Activated naive CD4-positive, alpha-beta T cell treated with anti-CD3 and anti-CD28 coated beads, Interleukin-2, amount 10 ng/mL, durations not matched to agents 7 days and 5 days (primary cell): ENCODE measurements around the gene ACVR1.

Experiments used
- CTCF ChIA-PET: fragments of 350-600 bp; sonication (Branson Sonifier 250); formaldehyde crosslinking; loops from one replicate; lab custom pipeline; 2021; ENCODE audit warnings: antibody characterized with exemption; lab: Charles Lee
- DNase-seq: peaks from one replicate; pipeline ENCODE4 v3.0.0-alpha.2; 2020
- H3K27ac Mint-ChIP-seq: one replicate; pipeline ENCODE4 v1.8.0; 2021; ENCODE audit warnings: mild to moderate bottlenecking, moderate library complexity, mixed read lengths
- H3K27me3 Mint-ChIP-seq: one replicate; pipeline ENCODE4 v1.8.0; 2021; ENCODE audit warnings: mild to moderate bottlenecking, mixed read lengths
- H3K36me3 Mint-ChIP-seq: one replicate; pipeline ENCODE4 v1.8.0; 2021; ENCODE audit warnings: mixed read lengths
- H3K4me1 Mint-ChIP-seq: one replicate; pipeline ENCODE4 v1.8.0; 2021; ENCODE audit warnings: mixed read lengths
- H3K4me3 Mint-ChIP-seq: one replicate; pipeline ENCODE4 v1.8.0; 2021; ENCODE audit warnings: mild to moderate bottlenecking, moderate library complexity, mixed read lengths
- H3K9me3 Mint-ChIP-seq: one replicate; pipeline ENCODE4 v1.8.0; 2021; ENCODE audit warnings: mixed read lengths

The ACVR1 gene

DNA sequence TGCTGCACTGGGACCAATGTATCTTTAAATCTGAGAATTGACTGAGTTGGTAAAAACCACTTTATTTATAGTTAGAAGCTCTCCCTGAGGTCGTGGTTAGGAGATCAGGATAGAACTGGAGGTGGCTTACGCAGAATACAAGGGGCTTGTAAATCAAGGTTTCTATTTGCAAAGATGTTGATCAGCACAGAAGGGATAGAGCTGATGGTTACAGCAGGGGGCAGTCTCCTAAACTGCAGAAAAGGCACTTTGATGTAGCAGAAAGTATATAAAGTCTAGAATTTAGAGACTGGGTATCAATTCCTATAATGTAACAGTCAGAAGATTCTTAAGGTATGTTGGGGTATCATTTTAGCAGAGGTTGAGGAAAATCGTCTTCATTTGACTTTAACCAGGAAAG lies 25.2 kb upstream of the ACVR1 start:
- Mint-ChIP-seq H3K9me3 (no peaks in the 10 kb centered on the region), H3K27ac (peak overlapping the region; percentile 100), H3K4me3 (no peak overlapping the region), H3K36me3 (peaks cover 10% of the 10 kb centered on the region), H3K27me3 (no peaks in the 10 kb centered on the region), H3K4me1 (peaks cover 68% of the 10 kb centered on the region)
- DNase-seq = peak; percentile 38
- CTCF ChIA-PET = interaction anchor here (0.6 to 2.9 kb wide), 15 partner anchors 9 to 1249 kb away, joined by 3 to 24 read pairs (median 3); partner anchors contain the start of gene ACVR1

DNA sequence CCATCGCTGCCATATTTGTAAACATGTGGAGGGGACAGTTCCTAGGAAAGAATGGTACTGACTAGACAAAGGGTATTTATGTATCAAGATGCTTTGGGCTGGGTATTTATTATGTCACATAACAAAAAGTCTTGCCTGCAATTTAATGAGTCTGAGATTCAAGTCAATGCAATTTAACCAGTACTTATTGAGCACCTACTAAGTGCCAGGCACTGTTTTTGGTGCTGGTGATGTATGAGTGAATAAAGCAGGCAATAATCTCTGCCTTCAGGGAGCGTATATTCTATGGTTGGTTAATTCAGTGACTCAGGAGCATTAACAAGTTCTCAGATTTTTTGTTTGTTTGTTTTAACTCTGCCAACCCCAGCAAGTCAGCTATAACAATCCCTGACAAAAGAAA lies 24.6 kb upstream of the ACVR1 start:
- Mint-ChIP-seq H3K4me1 (peaks cover 73% of the 10 kb centered on the region), H3K27ac (peak overlapping the region; percentile 100), H3K9me3 (no peaks in the 10 kb centered on the region)

DNA sequence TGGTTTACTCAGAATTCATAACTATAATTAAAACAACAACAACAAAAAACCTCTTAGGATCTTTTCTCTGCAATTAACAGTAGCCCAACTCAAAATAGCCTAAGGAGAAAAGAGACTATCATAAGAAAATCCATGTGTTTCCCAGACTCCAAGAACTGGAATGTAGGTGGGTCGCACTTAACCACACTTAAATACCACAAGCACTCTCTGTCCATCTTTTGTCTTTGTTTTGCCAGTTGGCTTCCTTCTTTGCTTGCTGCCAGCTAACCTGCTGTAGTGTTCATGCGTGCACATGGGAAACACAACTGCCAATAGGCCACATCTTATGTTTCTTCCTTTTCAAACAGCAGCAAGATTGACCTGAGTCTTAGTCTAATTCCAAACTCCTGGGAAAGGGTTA lies 24.1 kb upstream of the ACVR1 start:
- Mint-ChIP-seq H3K27ac (peak overlapping the region; percentile 100), H3K4me1 (peaks cover 78% of the 10 kb centered on the region), H3K4me3 (peak overlapping the region; percentile 78), H3K36me3 (peaks cover 10% of the 10 kb centered on the region), H3K27me3 (no peaks in the 10 kb centered on the region), H3K9me3 (no peaks in the 10 kb centered on the region)
- DNase-seq = peak; percentile 32
- CTCF ChIA-PET = interaction anchor here (0.6 to 2.9 kb wide), 6 partner anchors 24 to 125 kb away, joined by 3 to 24 read pairs (median 6); partner anchors contain the start of gene ACVR1

More for the DNA sequence above, 24.6 kb upstream of the ACVR1 start:
- peaks cover 10% of the 10 kb centered on the region for H3K36me3 Mint-ChIP-seq
- no peaks in the 10 kb centered on the region for H3K27me3 Mint-ChIP-seq
- CTCF ChIA-PET = interaction anchor here (0.6 to 2.9 kb wide), 11 partner anchors 24 to 1250 kb away, joined by 3 to 24 read pairs (median 3); partner anchors contain the start of gene ACVR1
- peak overlapping the region; percentile 78 for H3K4me3 Mint-ChIP-seq
- no peak for DNase-seq

DNA sequence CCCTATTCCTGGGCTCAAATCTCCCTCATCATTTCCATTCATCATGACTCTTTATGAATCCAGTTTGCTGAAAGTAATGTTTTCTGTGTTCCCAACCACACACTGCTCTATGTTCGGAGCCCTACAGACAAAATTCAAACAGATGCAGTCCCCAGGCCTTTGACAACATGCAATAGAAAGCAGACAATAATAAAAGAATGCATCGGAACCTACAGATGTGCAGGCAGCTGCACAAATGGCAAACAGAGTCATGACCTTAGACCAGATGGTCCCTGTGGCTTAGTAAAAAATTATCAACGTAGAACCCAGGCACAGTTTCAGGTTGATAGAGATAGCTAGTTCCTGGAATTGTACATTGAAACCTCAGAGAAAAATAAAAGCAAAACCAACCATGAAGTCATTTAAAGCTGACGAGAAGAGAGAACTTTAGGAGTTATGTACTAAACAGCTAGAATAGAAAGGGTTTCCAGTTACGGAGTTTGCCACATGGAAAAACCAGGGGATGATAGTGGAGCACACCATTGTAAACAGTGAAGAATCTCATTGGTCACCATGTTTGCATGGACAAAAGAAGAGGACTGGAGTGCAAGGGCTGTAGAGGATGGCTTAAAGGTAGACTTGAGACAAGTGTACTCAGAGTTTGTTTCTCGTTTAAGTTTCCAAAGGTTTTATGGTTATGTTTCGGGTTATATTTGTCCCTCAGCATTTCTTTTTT lies 23.2 kb upstream of the ACVR1 start:
- peak overlapping the region; percentile 78 for H3K4me3 Mint-ChIP-seq
- no peaks in the 10 kb centered on the region for H3K9me3 Mint-ChIP-seq

DNA sequence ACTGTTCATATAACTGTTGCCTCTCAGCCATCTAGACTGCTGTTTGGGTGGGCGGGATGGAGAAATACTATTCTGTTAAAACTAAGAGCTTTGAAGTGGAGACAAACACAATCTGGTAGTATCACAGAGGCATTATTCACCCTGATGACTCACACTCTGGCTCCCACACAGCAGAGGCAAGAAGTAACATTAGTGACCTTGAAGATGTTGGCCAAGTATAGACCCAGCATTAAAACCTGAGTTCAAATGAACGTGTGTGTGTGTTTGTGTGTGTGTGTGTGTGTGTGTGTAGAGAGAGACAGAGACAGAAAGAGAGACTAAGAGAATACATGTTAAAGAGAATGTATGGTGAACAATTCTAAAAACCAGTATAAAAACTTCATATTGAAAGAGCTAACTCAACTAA lies 22.5 kb upstream of the ACVR1 start:
- Mint-ChIP-seq H3K27ac (peak overlapping the region; percentile 100), H3K4me1 (peaks cover 86% of the 10 kb centered on the region), H3K4me3 (peak overlapping the region; percentile 78), H3K36me3 (peaks cover 11% of the 10 kb centered on the region), H3K9me3 (no peaks in the 10 kb centered on the region), H3K27me3 (no peaks in the 10 kb centered on the region)
- DNase-seq = peak; percentile 65
- CTCF ChIA-PET = interaction anchor here (1.1 to 3.7 kb wide), 4 partner anchors 22 to 596 kb away, joined by 4 to 22 read pairs (median 4); partner anchors contain the start of gene ACVR1

More for the DNA sequence above, 23.2 kb upstream of the ACVR1 start:
- Mint-ChIP-seq H3K4me1 (peaks cover 82% of the 10 kb centered on the region), H3K36me3 (peaks cover 10% of the 10 kb centered on the region), H3K27me3 (no peaks in the 10 kb centered on the region), H3K27ac (peak overlapping the region; percentile 100)
- DNase-seq = peak; percentile 44
- CTCF ChIA-PET = interaction anchor here (0.6 to 3.7 kb wide), 6 partner anchors 22 to 597 kb away, joined by 3 to 22 read pairs (median 4); partner anchors contain the start of gene ACVR1

DNA sequence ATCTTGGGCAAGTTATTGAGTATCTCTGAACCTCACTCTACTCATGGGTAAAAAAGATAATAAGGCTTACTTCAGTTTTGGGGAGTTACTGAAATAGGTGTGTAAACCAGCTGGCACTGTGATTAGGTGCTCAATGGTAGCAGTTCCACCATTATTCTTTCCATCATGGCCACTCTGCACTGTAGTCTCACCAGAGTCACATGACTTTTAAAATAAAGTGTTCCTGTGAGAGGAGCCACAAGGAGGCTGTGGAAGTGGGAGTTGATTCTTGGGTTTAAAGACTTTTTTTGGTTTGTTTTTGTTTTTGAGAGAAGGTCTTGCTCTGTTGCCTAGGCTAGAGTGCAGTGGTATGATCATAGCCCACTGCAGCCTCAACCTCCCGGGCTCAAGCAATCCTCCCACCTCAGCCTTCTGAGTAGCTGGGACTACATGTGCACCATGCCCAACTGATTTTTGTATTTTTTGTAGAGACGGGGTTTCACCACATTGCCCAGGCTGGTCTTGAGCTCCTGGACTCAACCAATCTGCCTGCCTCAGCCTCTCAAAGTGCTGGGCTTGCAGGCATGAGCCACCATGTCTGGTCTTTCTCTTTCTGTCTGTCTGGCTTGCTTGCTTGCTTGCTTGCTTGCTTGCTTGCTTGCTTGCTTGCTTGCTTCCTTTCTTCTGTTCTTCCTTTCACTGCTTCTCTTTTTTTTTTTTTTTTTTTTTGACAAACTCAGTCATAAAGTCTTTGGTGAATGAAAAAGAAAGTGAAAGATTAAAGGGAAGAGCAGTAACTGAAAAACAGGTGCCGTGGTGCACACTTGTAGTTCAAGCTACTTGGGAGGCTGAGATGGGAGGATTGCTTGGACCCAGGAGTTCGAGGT lies 21.2 kb upstream of the ACVR1 start:
- DNase-seq = peak; percentile 68

DNA sequence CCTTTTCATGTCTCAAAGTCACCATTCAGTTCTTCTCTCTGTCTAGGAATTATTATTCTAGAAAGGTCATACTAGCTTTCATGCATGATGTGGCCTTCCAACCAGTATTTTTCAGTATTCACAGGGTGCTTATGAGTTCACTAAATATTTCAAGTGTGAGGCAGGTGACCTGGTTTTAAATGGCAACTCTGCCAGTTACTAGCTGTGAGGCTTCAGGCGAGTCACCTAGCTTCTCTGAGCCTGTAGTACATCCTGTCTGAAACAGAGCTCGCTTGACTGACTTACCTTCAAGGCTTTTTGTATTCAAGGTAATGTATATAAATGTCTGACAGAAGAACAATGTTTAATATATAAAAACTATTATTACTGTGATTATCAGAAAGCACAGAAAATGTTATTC lies 19.4 kb upstream of the ACVR1 start:
- peak; percentile 52 for DNase-seq
- CTCF ChIA-PET = interaction anchor here (1.0 to 1.3 kb wide), 2 partner anchors 19 to 120 kb away, joined by 3 to 6 read pairs; partner anchors contain the start of gene ACVR1
- peaks cover 95% of the 10 kb centered on the region for H3K4me1 Mint-ChIP-seq

More for the DNA sequence above, 21.2 kb upstream of the ACVR1 start:
- Mint-ChIP-seq H3K27ac (peak overlapping the region; percentile 100), H3K9me3 (no peaks in the 10 kb centered on the region), H3K27me3 (no peaks in the 10 kb centered on the region), H3K4me3 (peak overlapping the region; percentile 78), H3K36me3 (peaks cover 14% of the 10 kb centered on the region), H3K4me1 (peaks cover 89% of the 10 kb centered on the region)
- CTCF ChIA-PET = interaction anchor here (0.6 to 3.7 kb wide), 5 partner anchors 21 to 596 kb away, joined by 3 to 22 read pairs (median 3); partner anchors contain the start of gene ACVR1

DNA sequence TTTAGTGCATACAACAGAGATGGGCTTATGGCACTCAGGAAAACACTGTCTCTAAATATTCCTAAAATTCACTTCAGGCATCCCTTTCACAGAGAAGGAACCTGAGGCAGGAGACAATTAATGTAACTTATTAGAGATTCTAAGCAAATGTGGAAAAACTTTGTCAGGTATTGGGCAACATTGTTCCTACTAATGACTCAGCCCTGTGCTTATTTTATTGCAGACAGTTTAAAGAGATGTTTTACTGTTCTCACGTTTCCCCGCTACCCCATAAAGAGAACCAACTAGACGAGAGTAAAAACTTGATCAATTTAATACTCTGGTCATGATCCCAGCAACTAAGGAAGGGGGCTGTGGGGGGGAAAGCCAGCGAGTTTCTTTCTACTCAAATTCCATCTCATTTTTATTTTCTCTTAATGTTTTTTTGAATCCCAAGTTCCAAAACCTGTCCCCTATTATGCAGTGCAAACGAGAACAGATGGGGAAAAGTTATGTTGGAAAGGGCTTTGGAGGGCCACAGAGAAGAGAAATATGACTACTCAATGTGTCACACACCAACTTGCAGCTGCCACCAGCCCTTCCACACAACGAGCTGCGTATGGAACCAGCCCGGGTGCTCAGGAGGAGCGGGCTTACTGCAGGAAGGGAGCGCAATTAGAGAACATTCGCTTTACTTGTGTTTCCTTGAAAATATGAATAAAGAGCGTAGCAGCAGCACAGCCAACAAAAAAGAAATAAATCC lies 18.7 kb upstream of the ACVR1 start:
- H3K27me3 Mint-ChIP-seq = no peaks in the 10 kb centered on the region
- H3K27ac Mint-ChIP-seq = peak overlapping the region; percentile 80
- peaks cover 2% of the 10 kb centered on the region for H3K9me3 Mint-ChIP-seq
- DNase-seq = no peak
- CTCF ChIA-PET = interaction anchor here (1.0 to 1.3 kb wide), 2 partner anchors 18 to 120 kb away, joined by 3 to 6 read pairs; partner anchors contain the start of gene ACVR1
- peaks cover 93% of the 10 kb centered on the region for H3K4me1 Mint-ChIP-seq
- H3K4me3 Mint-ChIP-seq = no peak overlapping the region
- H3K36me3 Mint-ChIP-seq = peaks cover 26% of the 10 kb centered on the region

More for the DNA sequence above, 19.4 kb upstream of the ACVR1 start:
- Mint-ChIP-seq H3K27ac (peak overlapping the region; percentile 80), H3K36me3 (peaks cover 23% of the 10 kb centered on the region), H3K27me3 (no peaks in the 10 kb centered on the region), H3K4me3 (no peak overlapping the region), H3K9me3 (peaks cover 2% of the 10 kb centered on the region)

DNA sequence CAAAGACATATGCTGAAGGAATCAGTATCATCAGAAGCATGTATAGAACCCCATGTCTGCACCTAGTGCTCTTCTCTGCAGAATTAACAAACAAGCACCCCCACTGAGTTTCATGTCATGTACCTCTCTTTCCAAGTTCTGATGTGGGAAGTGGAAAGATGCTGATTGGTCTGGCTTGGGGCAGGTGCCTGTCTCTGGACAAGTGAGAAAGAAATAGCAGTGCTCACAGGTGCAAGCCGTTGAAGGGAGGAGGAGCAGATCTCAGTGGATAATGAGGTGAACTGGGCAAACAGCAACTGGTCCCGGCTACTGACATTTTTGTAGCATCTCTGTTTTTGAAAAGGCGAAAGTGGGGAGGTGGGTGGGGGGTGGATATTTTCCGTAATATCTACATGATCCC lies 17.5 kb upstream of the ACVR1 start:
- Mint-ChIP-seq H3K27ac (peak overlapping the region; percentile 1), H3K27me3 (peaks cover 3% of the 10 kb centered on the region), H3K4me1 (peaks cover 86% of the 10 kb centered on the region), H3K4me3 (no peak overlapping the region), H3K36me3 (peaks cover 29% of the 10 kb centered on the region), H3K9me3 (peaks cover 4% of the 10 kb centered on the region)
- CTCF ChIA-PET = interaction anchor here (1.4 kb wide), 1 partner anchor 17 kb away, joined by 4 read pairs; the partner anchor contains the start of gene ACVR1
- DNase-seq = no peak

DNA sequence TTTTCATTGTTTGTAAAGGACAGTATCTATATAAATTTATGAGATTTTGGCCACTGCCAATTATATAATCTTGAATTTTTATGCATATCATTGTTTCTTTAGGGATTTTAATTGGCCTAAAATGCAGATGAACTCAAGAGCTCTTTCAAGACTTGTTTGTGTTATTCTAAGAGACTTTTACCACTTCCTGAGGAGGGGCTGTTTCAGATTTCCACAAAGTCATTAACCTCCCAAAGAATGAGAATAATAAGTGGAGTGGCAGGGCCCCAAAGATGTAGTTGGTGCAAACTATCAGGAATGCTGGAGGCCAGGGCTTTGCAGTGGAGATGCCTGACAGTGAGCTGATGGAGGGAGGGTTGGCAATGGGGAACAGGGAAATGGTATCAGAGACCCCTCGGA lies 15.5 kb upstream of the ACVR1 start:
- CTCF ChIA-PET = interaction anchor here (1.0 to 1.4 kb wide), 2 partner anchors 10 to 15 kb away, joined by 4 to 9 read pairs; partner anchors contain the start of gene ACVR1
- no peak for DNase-seq
- peaks cover 30% of the 10 kb centered on the region for H3K36me3 Mint-ChIP-seq
- peaks cover 3% of the 10 kb centered on the region for H3K27me3 Mint-ChIP-seq
- peak overlapping the region; percentile 92 for H3K27ac Mint-ChIP-seq
- H3K9me3 Mint-ChIP-seq = peaks cover 6% of the 10 kb centered on the region
- peak overlapping the region; percentile 62 for H3K4me3 Mint-ChIP-seq
- peaks cover 70% of the 10 kb centered on the region for H3K4me1 Mint-ChIP-seq

DNA sequence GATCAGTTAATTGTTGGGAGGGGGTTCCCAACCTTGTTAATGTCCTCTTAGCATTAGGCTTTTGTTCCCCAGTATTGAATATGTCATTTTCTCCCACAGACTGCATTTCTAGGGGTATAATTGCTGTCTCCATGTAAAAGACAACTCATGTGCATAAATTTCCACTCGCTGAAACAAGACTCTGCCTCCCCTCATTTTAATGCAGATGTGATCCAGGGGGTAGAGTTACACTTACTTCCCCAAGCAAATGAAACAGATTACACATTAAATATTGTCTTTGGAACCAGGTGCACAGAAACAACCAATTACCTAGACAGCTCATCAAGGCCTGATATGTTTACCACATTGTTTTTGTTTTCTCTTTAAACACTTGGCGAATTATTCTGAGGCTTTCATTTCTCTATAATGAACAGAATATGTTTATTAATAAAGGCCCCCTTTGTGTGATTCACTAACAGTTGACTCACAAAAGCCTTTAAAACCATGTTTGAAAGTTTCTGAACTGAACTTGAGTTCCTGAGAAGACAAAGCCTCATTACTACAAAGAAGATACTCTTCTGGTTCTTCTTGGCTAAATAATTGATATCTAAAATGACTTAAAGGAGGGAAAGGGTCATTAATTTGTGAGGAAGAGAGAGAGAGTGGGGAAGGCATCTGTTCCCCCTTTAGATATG lies 15.0 kb upstream of the ACVR1 start:
- Mint-ChIP-seq H3K36me3 (peaks cover 28% of the 10 kb centered on the region), H3K27me3 (peaks cover 3% of the 10 kb centered on the region), H3K9me3 (peaks cover 6% of the 10 kb centered on the region), H3K4me3 (peak overlapping the region; percentile 44), H3K4me1 (peaks cover 65% of the 10 kb centered on the region), H3K27ac (peak overlapping the region; percentile 92)
- DNase-seq = no peak
- CTCF ChIA-PET = interaction anchor here (1.4 kb wide), 1 partner anchor 14 kb away, joined by 9 read pairs; the partner anchor contains the start of gene ACVR1

DNA sequence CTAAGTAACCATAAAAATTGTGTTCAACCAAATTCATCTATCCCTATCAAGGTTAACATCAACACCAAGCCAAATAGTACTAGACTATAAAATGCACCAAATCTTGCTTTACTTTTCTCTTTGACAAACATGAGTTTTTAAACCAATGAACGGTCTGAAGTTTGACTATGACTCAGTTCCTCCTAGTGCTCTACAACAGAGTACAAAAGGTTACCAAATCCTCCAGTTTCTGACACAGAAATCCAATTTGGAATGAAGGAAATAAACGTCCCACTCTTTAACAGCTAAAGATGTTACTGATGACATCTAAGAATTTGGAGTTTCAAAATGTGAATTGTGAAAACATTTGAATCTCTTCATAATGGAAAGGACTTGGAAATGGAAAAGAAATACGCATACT lies 11.8 kb upstream of the ACVR1 start:
- Mint-ChIP-seq H3K36me3 (peaks cover 26% of the 10 kb centered on the region), H3K27ac (no peak overlapping the region), H3K4me1 (peaks cover 39% of the 10 kb centered on the region), H3K27me3 (peaks cover 3% of the 10 kb centered on the region), H3K4me3 (no peak overlapping the region), H3K9me3 (peaks cover 6% of the 10 kb centered on the region)
- no peak for DNase-seq
- CTCF ChIA-PET = interaction anchor here (0.8 kb wide), 1 partner anchor 583 kb away, joined by 3 read pairs; no protein-coding TSS in a partner anchor
